NOMO-1 treated with DMSO at 0.1 percent for 48 hours (cell line): Measurements from ENCODE around the gene FAM90A1.
"Not testable (repeated sequence)": the region's sequence is repeated elsewhere in the genome, so short reads cannot be mapped to it uniquely, and the experiment has no call there.

Experiments used
- DNase-seq: peaks from one replicate; lab custom pipeline; 2025; ENCODE audit not compliant: unreplicated experiment; lab: John Stamatoyannopoulos, UW

Gene FAM90A1

DNA sequence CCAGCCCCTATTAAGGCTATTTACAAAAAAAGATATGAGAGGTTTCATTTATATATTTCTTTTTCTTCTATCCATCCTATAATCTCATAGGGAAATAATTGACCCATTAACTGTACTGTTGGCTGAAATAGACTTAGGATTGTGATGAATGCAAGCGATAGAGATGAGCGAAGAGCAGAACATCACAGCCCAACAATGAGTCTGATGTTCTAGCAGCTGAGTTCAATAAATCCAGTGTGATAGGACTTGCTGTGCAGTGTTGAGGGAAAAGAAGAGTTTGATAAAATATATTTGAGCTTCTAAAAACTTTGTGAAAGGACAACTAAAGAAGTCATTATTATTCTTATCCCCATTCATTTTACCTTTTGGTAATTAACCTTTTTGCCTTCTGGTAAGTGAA lies 54.5 kb downstream of the FAM90A1 start:
- not testable (repeated sequence) for DNase-seq
